SK-N-SH (cell line): Measurements from ENCODE around the gene CLIC3. TPM values are rescaled to one million over a fixed set of nuclear protein-coding genes. Genes with fewer than 3 reads are reported as not detected.

Source experiments
- CTCF ChIA-PET: fragments of 300-600, 350-600 bp; formaldehyde crosslinking; extraction: SDS; loops from one replicate; lab custom pipeline; 2021; lab: Yijun Ruan, JAX
- POLR2A ChIA-PET: fragments of 350-600 bp; sonication (Branson Sonifier 250); formaldehyde crosslinking; extraction: SDS; loops from one replicate; lab custom pipeline; 2020; ENCODE audit warnings: antibody characterized with exemption, inconsistent platforms; lab: Yijun Ruan, JAX
- DNase-seq: peaks from one replicate; pipeline ENCODE4 v3.0.0; 2012
- H2AFZ ChIP-seq: fragments of 200-600 bp; sonication (generic); 2 replicates; pipeline ENCODE4 v1.8.1; 2016; ENCODE audit warnings: antibody characterized with exemption, mild to moderate bottlenecking, low read depth
- H3F3A ChIP-seq: fragments of 200-600 bp; sonication (generic); replicated peaks from 2 replicates; pipeline ENCODE3; 2016; ENCODE audit warnings: antibody characterized with exemption, mild to moderate bottlenecking; ENCODE audit not compliant: insufficient read depth
- H3K27ac ChIP-seq, 2 experiments: fragments of 200-500 bp in 1 of 2; fragments of 200-600 bp in 1 of 2; sonication (Bioruptor generic) in 1 of 2; sonication (generic), shearing (Covaris generic) in 1 of 2; 2 replicates each; pipeline versions ENCODE4 v1.5.1 to v1.6.1; 2014 to 2016; ENCODE audit warnings: low read depth in 2 of 2, inconsistent platforms in 1 of 2, low read length in 1 of 2, mild to moderate bottlenecking in 1 of 2, mixed read lengths in 1 of 2
- H3K27me3 ChIP-seq: fragments of 200-600 bp; sonication (generic), shearing (Covaris generic); 2 replicates; pipeline ENCODE4 v1.6.1; 2016; ENCODE audit warnings: mixed run types; ENCODE audit not compliant: insufficient read depth
- H3K36me3 ChIP-seq, 2 experiments: fragments of 200-500 bp in 1 of 2; fragments of 200-600 bp in 1 of 2; sonication (Bioruptor generic) in 1 of 2; sonication (generic) in 1 of 2; replicated peaks in 1 of 2; 2 replicates each; pipeline versions ENCODE3 to v1.5.1; 2014 to 2016; ENCODE audit warnings: low read length in 1 of 2, mild to moderate bottlenecking in 1 of 2; ENCODE audit not compliant: insufficient read depth in 2 of 2, control insufficient read depth in 1 of 2
- H3K4me1 ChIP-seq, 2 experiments: fragments of 200-500 bp in 1 of 2; fragments of 200-600 bp in 1 of 2; sonication (Bioruptor generic) in 1 of 2; sonication (generic), shearing (Covaris generic) in 1 of 2; 2 replicates each; pipeline versions ENCODE4 v1.5.1 to v1.6.1; 2014 to 2016; ENCODE audit warnings: low read depth in 1 of 2, low read length in 1 of 2, mixed run types in 1 of 2; ENCODE audit not compliant: insufficient read depth in 2 of 2, control insufficient read depth in 1 of 2
- H3K4me2 ChIP-seq: fragments of 200-600 bp; sonication (generic), shearing (Covaris generic); 2 replicates; pipeline ENCODE4 v1.6.1; 2017; ENCODE audit warnings: mixed run types
- H3K4me3 ChIP-seq, 2 experiments: fragments of 200-500 bp in 1 of 2; fragments of 200-600 bp in 1 of 2; sonication (Bioruptor generic) in 1 of 2; sonication (generic), shearing (Covaris generic) in 1 of 2; 2 replicates each; pipeline versions ENCODE4 v1.5.1 to v1.8.1; 2014 to 2016; ENCODE audit warnings: low read depth in 2 of 2, inconsistent platforms in 1 of 2, low read length in 1 of 2, mild to moderate bottlenecking in 1 of 2, mixed read lengths in 1 of 2, moderate library complexity in 1 of 2
- H3K79me2 ChIP-seq: fragments of 200-600 bp; sonication (generic); 2 replicates; pipeline ENCODE4 v1.8.1; 2017; ENCODE audit warnings: mild to moderate bottlenecking; ENCODE audit not compliant: insufficient read depth
- H3K9ac ChIP-seq: fragments of 200-600 bp; sonication (generic); 2 replicates; pipeline ENCODE4 v1.6.1; 2017; ENCODE audit warnings: mixed run types
- H3K9me2 ChIP-seq: fragments of 200-600 bp; sonication (generic); 2 replicates; pipeline ENCODE4 v1.6.1; 2017; ENCODE audit warnings: mixed run types
- H3K9me3 ChIP-seq: fragments of 200-600 bp; sonication (generic); 2 replicates; pipeline ENCODE4 v1.6.1; 2017; ENCODE audit warnings: mixed run types, mild to moderate bottlenecking, moderate library complexity
- H4K20me1 ChIP-seq: fragments of 200-600 bp; sonication (generic); 2 replicates; pipeline ENCODE4 v1.6.1; 2017; ENCODE audit warnings: mild to moderate bottlenecking, mixed run types; ENCODE audit not compliant: insufficient read depth
- CHD2 ChIP-seq: fragments of 150-350 bp; IDR thresholded peaks from 2 replicates; pipeline ENCODE4 v1.6.1; 2018; ENCODE audit warnings: low read length; ENCODE audit not compliant: partially characterized antibody
- ELF1 ChIP-seq: IDR thresholded peaks from 2 replicates; pipeline ENCODE4 v1.4.0; 2012
- EP300 ChIP-seq, 2 experiments: IDR thresholded peaks; 2 replicates each; pipeline versions ENCODE4 v1.4.0 to v1.6.1; 2012; ENCODE audit warnings: borderline replicate concordance in 1 of 2, low read depth in 1 of 2, low read length in 1 of 2
- FOSL2 ChIP-seq: IDR thresholded peaks from 2 replicates; pipeline ENCODE4 v1.4.0; 2012; ENCODE audit warnings: low read depth, mild to moderate bottlenecking, moderate library complexity, borderline replicate concordance
- MXI1 ChIP-seq: IDR thresholded peaks from 2 replicates; pipeline ENCODE4 v1.6.1; 2012; ENCODE audit warnings: mild to moderate bottlenecking, low read depth, low read length, improper control_type of control experiment
- NFIC ChIP-seq: IDR thresholded peaks from 2 replicates; pipeline ENCODE4 v1.4.0; 2012; ENCODE audit warnings: borderline replicate concordance
- PBX3 ChIP-seq: IDR thresholded peaks from 2 replicates; pipeline ENCODE4; 2012
- RAD21 ChIP-seq: IDR thresholded peaks from 2 replicates; pipeline ENCODE4 v1.6.1; 2012; ENCODE audit warnings: mild to moderate bottlenecking, low read length
- RCOR1 ChIP-seq: fragments of 150-350 bp; IDR thresholded peaks from 2 replicates; pipeline ENCODE4 v1.6.1; 2017; ENCODE audit warnings: antibody characterized with exemption, low read length
- RXRA ChIP-seq: IDR thresholded peaks from 2 replicates; pipeline ENCODE4 v1.4.0; 2012; ENCODE audit warnings: low read depth, mild to moderate bottlenecking, borderline replicate concordance
- TEAD4 ChIP-seq: IDR thresholded peaks from 2 replicates; pipeline ENCODE4 v1.4.0; 2012; ENCODE audit warnings: mild to moderate bottlenecking, borderline replicate concordance; ENCODE audit not compliant: insufficient read depth
- USF1 ChIP-seq: IDR thresholded peaks from 2 replicates; pipeline ENCODE4 v1.4.0; 2012; ENCODE audit warnings: low read depth, borderline replicate concordance
- WGBS: methylation state at CpG from one replicate; pipeline ENCODE4 v1.1.6; 2017; ENCODE audit warnings: low lambda C conversion rate; 5-methylcytosine and 5-hydroxymethylcytosine counted together
- polyA plus RNA-seq, 3 experiments: library from polyadenylated mRNA; depleted of rRNA; stranded (reverse); fragments of >200 nt; gene quantifications; 2 replicates each; pipeline ENCODE4 v1.2.3, GENCODE V29; 2012

Gene CLIC3
- polyA plus RNA-seq, 1 of the 3 experiments (the other 2 are of a cell fraction): 1.0 TPM

- DNase-seq: peak; percentile 83
- TF ChIP-seq MXI1 (0 out of 2 replicates have a peak, but pooled peaks have one; percentile 21), RAD21 (no peak)
- CTCF ChIA-PET: interaction anchor here (0.6 to 19.8 kb wide), 13 partner anchors 8 to 318 kb away, joined by 3 to 803 read pairs (median 4); partner anchors contain the start of genes ABCA2, C8G, FBXW5 and FUT7
Measured at GRCh38 chr9:137044502-137045177, 48.3 kb upstream of the CLIC3 start.

GRCh38 chr9:137044037-137044436, 47.7 kb upstream of the CLIC3 start:
- peak overlapping the region in 1 of 2 experiments; percentile 58; a peak in 1 of 4 replicates for H3K27ac ChIP-seq
- H3K9ac ChIP-seq: no peak overlapping the region
- peaks cover 3% of the 10 kb centered on the region for H3F3A ChIP-seq
- peaks cover 11 to 21% of the 10 kb centered on the region in 2 experiments; a peak in 2 of 4 replicates for H3K4me1 ChIP-seq
- TF ChIP-seq ELF1 (no peak), USF1 (no peak), FOSL2 (no peak), RCOR1 (no peak), TEAD4 (no peak), PBX3 (no peak), MXI1 (no peak), NFIC (no peak), RXRA (no peak), EP300 (IDR thresholded peaks at IDR 0.05; ENCODE audit: borderline replicate concordance in 1 of 2, low read depth in 1 of 2, low read length in 1 of 2) (no peak), CHD2 (no peak)
- H3K4me3 ChIP-seq: peak overlapping the region in 1 of 2 experiments; percentile 62; a peak in 1 of 4 replicates
- no peaks in the 10 kb centered on the region for H3K79me2 ChIP-seq
- POLR2A ChIA-PET: interaction anchor here (0.8 to 1.9 kb wide), 3 partner anchors 9 to 23 kb away, joined by 4 to 8 read pairs (median 7); no protein-coding TSS in a partner anchor
- no peaks in the 10 kb centered on the region for H3K27me3 ChIP-seq
- H3K36me3 ChIP-seq: peaks cover 0 to 12% of the 10 kb centered on the region in 2 experiments
- 88% methylated on average over 8 of the region's 12 CpGs for WGBS
- no peaks in the 10 kb centered on the region for H3K9me3 ChIP-seq
- no peaks in the 10 kb centered on the region for H3K9me2 ChIP-seq
- no peak overlapping the region for H2AFZ ChIP-seq
- DNase-seq: no peak
- CTCF ChIA-PET: interaction anchor here (0.7 to 19.8 kb wide), 9 partner anchors 8 to 317 kb away, joined by 3 to 803 read pairs (median 5); partner anchors contain the start of genes ABCA2, C8G, FBXW5 and FUT7
- peaks cover 26% of the 10 kb centered on the region for H4K20me1 ChIP-seq
- peak overlapping the region; percentile 96; the same call in 1 of the 2 replicates for H3K4me2 ChIP-seq

More at GRCh38 chr9:137044502-137045177, 48.3 kb upstream of the CLIC3 start:
- Histone ChIP-seq H2AFZ (no peak overlapping the region), H3K9me3 (no peaks in the 10 kb centered on the region), H4K20me1 (peaks cover 26% of the 10 kb centered on the region), H3K4me2 (peak overlapping the region; percentile 96), H3K4me1 (peaks cover 11 to 25% of the 10 kb centered on the region in 2 experiments; a peak in 2 of 4 replicates), H3K79me2 (no peaks in the 10 kb centered on the region), H3K4me3 (peak overlapping the region; percentile 62 to 72), H3K9ac (peak overlapping the region; percentile 41; the same call in 1 of the 2 replicates), H3K9me2 (no peaks in the 10 kb centered on the region), H3K27ac (peak overlapping the region in 1 of 2 experiments; percentile 78; a peak in 2 of 4 replicates), H3K36me3 (peaks cover 0 to 6% of the 10 kb centered on the region in 2 experiments), H3F3A (peaks cover 3% of the 10 kb centered on the region), H3K27me3 (0 out of 2 replicates have a peak, but pooled peaks cover 4% of the 10 kb centered on the region)
- 31% methylated on average over 10 of the region's 18 CpGs for WGBS
- POLR2A ChIA-PET: interaction anchor here (0.6 to 1.9 kb wide), 4 partner anchors 10 to 209 kb away, joined by 3 to 8 read pairs (median 6); no protein-coding TSS in a partner anchor
